Mesangial cell (primary cell): ENCODE measurements around the gene S1PR1. TPM values are rescaled to one million over a fixed set of nuclear protein-coding genes. Genes with fewer than 3 reads are reported as not detected.

Experiments
- total RNA-seq: library from RNA; depleted of rRNA; stranded (reverse); fragments of >200 nt; gene quantifications from 2 replicates; pipeline ENCODE4 v1.2.3, GENCODE V29; 2015

S1PR1 gene
- 4.9 and 18.3 TPM in 2 replicates for total RNA-seq

GRCh38 chr1:101236516-101237228 lies at the start of gene S1PR1:
Gene S1PR1, plus strand, starts transcription at chr1:101237019. Its CDS starts 1,966 bp downstream, at chr1:101238985.

Other genes with a start within 250 kb of the S1PR1 start
- 21.7 and 24.8 TPM in 2 replicates for gene DPH5, start 211.2 kb upstream of the S1PR1 start, total RNA-seq